ENCODE results near the gene RASSF6. TPM values are rescaled to one million over a fixed set of nuclear protein-coding genes. Genes with fewer than 3 reads are reported as not detected.

Gene RASSF6
- total RNA-seq, 2 donors from 2014 or later, result 27.4 to 36.2 TPM

DNA sequence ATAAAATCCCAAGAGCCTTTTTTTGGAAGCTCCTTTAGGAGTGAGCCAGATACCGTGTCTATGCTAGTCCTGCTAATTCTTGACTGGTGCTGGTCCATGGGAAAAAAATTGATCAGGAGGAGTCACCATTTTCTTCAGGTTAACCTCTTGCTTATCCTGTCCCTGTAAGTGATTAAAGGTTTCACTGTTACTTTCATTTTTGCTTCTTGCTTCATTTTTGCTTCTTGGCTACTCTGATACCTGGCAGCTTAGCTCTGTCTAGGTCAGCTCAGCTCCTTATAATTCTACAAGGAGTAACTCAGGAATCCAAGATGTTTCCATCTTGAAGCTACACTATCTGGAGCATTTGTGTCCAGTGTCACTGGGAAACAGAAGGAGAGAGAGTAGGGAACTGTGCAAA, 93.0 kb downstream of the RASSF6 start:
- intact Hi-C loops (cut with DNase I, micrococcal nuclease), result no loop called here
- ATAC-seq (no peak), DNase-seq (no peak)

DNA sequence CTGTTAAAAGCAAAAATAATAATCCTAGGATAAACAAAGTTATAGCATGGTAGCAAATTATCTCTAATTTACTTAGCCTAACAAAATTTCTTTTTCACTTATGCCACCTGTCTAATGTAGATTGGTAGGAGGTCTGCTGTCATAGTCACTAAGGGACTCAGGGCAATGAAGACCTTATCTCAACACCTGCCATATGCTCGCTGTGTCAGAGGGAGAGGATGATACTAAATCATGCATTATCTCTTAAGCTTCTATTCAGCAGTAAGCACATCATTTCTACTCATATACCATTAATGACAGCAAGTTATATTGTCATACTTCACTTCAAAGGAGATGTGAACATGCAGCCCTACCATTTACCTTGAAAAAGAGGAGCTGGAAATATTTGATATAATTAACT, 94.6 kb downstream of the RASSF6 start:
- intact Hi-C loops (cut with DNase I, micrococcal nuclease), result no loop called here
- ATAC-seq, result no peak
- no peak for DNase-seq

GRCh38 chr4:73523126-73523525, 97.1 kb downstream of the RASSF6 start:
- DNase-seq (no peak), ATAC-seq (no peak)
- intact Hi-C loops (cut with DNase I, micrococcal nuclease), result no loop called here

Other genes with a start within 250 kb of the RASSF6 start
- not detected for gene ALB, start 216.1 kb downstream of the RASSF6 start, total RNA-seq
- gene AFP, start 184.2 kb downstream of the RASSF6 start, total RNA-seq, result not detected
- not detected for gene AFM, start 138.7 kb downstream of the RASSF6 start, total RNA-seq
- gene CXCL8, start 120.1 kb upstream of the RASSF6 start, total RNA-seq, result 1 to 10 TPM; 1.8 to 1.9 TPM
- gene CXCL6, start 216.2 kb upstream of the RASSF6 start, total RNA-seq, result under 1 TPM in 1 of 2 donors, not detected in 1; 0.55 TPM
- gene PF4V1, start 232.9 kb upstream of the RASSF6 start, total RNA-seq, result not detected
- 10 to 100 TPM in 1 of 2 donors, 1 to 10 TPM in 1; 4.3 to 22.3 TPM for gene CXCL1, start 249.0 kb upstream of the RASSF6 start, total RNA-seq

Data from left colon (tissue), 2 donors.